NT2/D1 (cell line): ENCODE results near the gene LRRIQ4.

ENCODE experiments used
- YY1 ChIP-seq: IDR thresholded peaks from 2 replicates; pipeline ENCODE4 v1.6.1; 2011; ENCODE audit not compliant: insufficient read length, insufficient read depth
- ZNF274 ChIP-seq: IDR thresholded peaks from 2 replicates; pipeline ENCODE4 v1.6.1; 2011; ENCODE audit warnings: mild to moderate bottlenecking, low read depth, low read length

GRCh38 chr3:169825316-169825715 lies 12.6 kb downstream of the LRRIQ4 start:
- TF ChIP-seq ZNF274, result no peak
- no peak for TF ChIP-seq YY1
